HG03558 (cell line): ENCODE measurements around the gene CHRNA4.

Experiments
- ATAC-seq: cut with Tn5 transposase; IDR thresholded peaks from one replicate; pipeline ENCODE4 v1.9.1; 2021; ENCODE audit warnings: moderate number of reproducible peaks; ENCODE audit not compliant: unreplicated experiment; ENCODE audit errors: extremely low read depth

The CHRNA4 gene

GRCh38 chr20:63325554-63326313, 35.4 kb downstream of the CHRNA4 start:
- no peak for ATAC-seq

DNA sequence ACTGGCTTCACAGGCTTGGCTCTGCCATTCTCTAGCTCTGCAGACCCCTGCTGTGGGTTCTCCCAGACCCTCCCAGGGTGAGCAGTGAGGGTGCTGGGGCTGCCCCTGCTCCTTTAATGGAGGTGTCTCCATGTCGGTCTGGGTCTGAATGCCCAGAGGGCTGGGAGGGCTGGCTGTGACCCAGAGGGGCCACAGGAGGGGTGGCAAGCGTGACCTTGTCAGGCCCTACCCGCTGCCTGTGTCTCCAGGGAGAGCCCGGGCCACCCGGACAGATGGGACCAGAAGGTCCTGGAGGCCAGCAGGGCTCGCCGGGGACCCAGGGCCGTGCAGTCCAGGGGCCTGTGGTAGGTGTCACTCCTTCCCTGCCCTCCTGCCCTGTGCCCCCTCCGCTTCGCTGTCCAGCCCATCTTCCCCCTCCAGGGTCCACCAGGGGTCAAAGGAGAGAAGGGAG, 36.1 kb downstream of the CHRNA4 start:
- ATAC-seq: no peak

DNA sequence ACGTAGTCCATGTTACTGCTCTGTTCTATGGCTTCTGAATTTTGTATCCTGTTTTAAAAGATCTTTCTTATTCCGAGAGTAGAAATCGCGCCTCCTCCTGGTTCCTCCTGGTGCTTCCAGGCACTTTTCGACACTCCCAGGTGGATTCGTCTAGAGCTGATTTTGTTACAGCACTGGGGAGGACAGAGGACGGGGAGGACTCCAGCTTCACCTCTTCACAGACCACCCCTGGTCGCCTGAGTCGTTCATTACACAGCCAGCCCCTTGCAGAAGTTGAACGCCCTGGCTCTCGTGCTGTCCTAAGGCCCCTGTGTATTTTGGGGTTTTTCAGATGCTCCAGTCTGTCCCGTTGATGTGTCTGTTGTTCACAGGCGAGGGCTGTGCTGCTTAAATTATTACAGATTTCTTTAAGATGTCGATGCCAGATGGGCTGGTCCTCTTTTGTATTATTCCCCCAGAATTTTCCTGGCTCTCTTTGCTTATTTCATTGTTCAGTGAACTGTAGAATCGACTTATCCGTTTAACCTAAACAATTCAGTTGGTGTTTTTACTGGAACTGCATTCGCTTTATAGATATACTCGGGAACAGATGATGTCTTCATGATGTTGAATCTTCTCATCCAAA, 37.7 kb downstream of the CHRNA4 start:
- ATAC-seq: no peak

DNA sequence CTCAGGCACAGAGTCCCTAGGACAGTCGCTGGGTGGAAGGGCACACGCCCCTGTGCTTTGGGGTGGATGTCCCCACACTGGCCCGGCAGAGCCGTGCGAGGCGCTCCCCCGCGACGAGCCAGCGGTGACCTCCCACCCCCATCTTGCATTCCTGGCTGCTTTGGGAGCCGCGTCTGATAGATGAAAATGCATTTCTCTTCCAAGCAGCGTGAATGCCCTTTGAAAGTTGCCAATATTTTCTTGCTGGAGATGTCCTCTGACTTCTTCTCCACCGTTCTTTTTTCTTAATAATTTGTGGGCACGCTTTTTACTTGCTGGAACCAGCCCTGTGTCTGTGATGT, 38.2 kb downstream of the CHRNA4 start:
- ATAC-seq: no peak

GRCh38 chr20:63322146-63322932, 38.8 kb downstream of the CHRNA4 start:
- no peak for ATAC-seq

- ATAC-seq: no peak
Observed at GRCh38 chr20:63321148-63321831, 39.9 kb downstream of the CHRNA4 start.

DNA sequence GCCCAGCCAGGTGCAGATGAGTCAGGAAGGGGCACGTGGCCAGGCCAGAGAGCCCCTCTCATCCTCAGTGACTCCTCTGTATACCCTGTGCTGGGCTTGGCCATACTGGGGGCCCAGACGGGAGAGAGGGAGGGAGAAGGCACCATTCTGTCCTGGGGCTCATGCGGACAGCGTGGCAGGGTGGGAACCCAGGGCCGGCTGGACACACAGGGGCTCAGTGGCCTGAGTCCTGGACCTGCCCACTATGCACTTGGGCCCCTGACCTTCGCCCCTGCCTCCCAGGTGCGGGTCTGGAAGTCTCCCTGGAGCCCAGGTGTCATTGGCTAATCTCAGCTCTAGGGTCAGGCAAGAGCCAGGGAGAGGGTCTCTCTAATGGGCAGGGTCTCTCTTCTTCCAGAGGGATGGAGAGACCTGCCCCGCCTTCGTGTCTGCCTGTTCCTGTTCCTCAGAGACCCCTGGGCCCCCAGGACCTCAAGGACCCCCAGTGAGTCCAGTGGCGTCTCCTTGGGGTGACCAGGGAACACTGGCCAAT, 40.5 kb downstream of the CHRNA4 start:
- no peak for ATAC-seq

GRCh38 chr20:63320041-63320511, 41.1 kb downstream of the CHRNA4 start:
- no peak for ATAC-seq

- ATAC-seq: no peak
Observed at GRCh38 chr20:63319164-63320040, 41.7 kb downstream of the CHRNA4 start.

- no peak for ATAC-seq
Observed at GRCh38 chr20:63318391-63319163, 42.6 kb downstream of the CHRNA4 start.

GRCh38 chr20:63317601-63318291, 43.4 kb downstream of the CHRNA4 start:
- ATAC-seq: no peak

DNA sequence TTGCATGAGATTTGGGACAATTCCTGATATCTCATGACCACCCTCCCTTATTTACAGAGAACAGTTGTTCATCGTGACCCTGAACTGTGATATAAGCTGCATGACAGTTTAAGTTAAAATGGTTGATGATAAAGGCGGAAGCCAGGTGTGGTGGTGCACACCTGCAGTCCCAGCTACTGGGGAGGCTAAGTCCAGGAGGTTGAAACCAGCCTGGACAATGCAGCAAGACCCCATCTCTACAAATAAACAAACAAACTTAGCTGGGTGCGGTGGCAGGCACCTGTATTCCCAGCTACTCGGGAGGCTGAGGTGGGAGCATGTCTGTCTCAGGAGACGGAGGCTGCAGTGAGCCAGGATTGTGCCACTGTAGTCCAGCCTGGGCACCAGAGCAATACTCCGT, 44.1 kb downstream of the CHRNA4 start:
- ATAC-seq: no peak

DNA sequence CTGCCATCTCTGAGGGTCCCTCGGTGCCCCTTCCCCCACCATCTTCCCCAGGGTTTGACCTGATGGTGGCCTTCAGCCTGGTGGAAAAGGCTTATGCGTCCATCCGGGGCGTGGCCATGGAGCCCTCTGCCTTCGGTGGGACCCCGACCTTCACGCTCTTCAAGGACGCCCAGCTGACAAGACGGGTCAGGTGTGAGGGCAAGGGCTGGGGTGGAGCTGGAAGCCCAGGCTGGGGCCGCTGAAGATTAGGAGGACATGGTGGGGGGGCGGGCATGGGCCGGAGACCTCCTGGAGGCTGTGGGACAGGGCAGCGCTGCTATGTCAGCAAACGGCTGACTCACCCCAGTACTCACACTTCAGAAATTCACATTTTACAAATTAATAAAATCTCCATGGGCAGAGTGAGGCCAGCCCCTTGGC, 44.6 kb downstream of the CHRNA4 start:
- no peak for ATAC-seq

GRCh38 chr20:63315731-63316491, 45.2 kb downstream of the CHRNA4 start:
- no peak for ATAC-seq

- ATAC-seq: no peak
Observed at GRCh38 chr20:63315240-63315689, 45.9 kb downstream of the CHRNA4 start.

DNA sequence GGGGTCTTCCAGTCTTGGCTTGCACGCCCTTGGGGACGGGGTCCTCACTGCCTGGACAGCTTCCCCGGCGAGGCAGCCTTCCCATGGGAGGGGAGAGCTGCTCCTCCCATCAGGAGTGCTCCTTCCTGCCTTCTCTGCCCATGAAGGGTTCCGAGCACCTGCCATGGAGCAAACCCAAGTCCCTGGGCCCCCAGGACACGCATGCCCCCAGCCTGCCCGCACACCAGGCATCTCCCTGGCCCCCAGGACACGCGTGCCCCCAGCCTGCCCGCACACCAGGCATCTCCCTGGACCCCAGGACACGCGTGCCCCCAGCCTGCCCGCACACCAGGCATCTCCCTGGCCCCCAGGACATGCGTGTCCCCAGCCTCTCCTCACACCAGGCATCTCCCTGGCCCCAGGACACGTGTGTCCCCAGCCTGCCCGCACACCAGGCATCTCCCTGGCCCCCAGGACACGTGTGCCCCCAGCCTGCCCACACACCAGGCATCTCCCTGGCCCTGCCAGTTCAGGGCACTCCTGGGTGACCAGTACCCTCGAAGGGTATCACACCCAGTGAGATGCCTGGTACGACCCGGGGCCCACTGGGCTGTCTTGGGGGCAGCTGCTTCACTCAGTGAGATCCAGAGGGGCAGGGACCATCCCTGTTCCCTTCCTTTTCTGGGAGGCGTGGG, 46.4 kb downstream of the CHRNA4 start:
- no peak for ATAC-seq

GRCh38 chr20:63314015-63314471, 47.1 kb downstream of the CHRNA4 start:
- no peak for ATAC-seq
